HepG2 (cell line): ENCODE measurements around the gene RERE. TPM values are rescaled to one million over a fixed set of nuclear protein-coding genes. Genes with fewer than 3 reads are reported as not detected.
"Not testable (repeated sequence)": the region's sequence is repeated elsewhere in the genome, so short reads cannot be mapped to it uniquely, and the experiment has no call there.

ENCODE experiments used
- ATAC-seq: fragments of 200-7000 bp; cut with Tn5 transposase; 3 replicates; pipeline ENCODE4 v1.9.1; 2020; ENCODE audit warnings: mild to moderate bottlenecking, moderate library complexity
- BruUV-seq: library from RNA; stranded (reverse); fragments of 400-500 nt; replicated peaks from 2 replicates; lab custom pipeline; 2021; lab: Mats Ljungman, UMichigan
- CTCF ChIA-PET: fragments of 300-600 bp; formaldehyde crosslinking; extraction: SDS; loops from one replicate; lab custom pipeline; 2021; ENCODE audit warnings: low total read pairs, inconsistent platforms, low intra/inter-chr PET ratio; lab: Yijun Ruan, JAX
- POLR2A ChIA-PET: fragments of 350-600 bp; sonication (Branson Sonifier 250); formaldehyde crosslinking; loops from one replicate; lab custom pipeline; 2020; ENCODE audit warnings: antibody characterized with exemption, inconsistent platforms; lab: Yijun Ruan, JAX
- DNase-seq: peaks from one replicate; pipeline ENCODE4 v3.0.0-alpha.2; 2015; ENCODE audit warnings: low spot score
- FAIRE-seq: peaks from 3 replicates; lab custom pipeline; 2011; peaks lifted over from hg19 to GRCh38; lab: Jason Lieb, UNC
- H2AFZ ChIP-seq: one replicate; pipeline ENCODE4 v1.6.1; 2011; ENCODE audit warnings: low read length, inconsistent platforms
- H3K27ac ChIP-seq: fragments of 300-600 bp; 3 replicates; pipeline ENCODE4 v1.8.0; 2011; ENCODE audit warnings: mixed run types, mild to moderate bottlenecking, mixed read lengths, low read length, inconsistent platforms; ENCODE audit not compliant: insufficient read depth; ENCODE audit errors: extremely low read length
- H3K27me3 ChIP-seq, 2 experiments: fragments of 200-600 bp in 1 of 2; 2 replicates in 1 of 2; 3 replicates in 1 of 2; pipeline versions ENCODE4 v1.6.0 to v1.8.0; 2011; ENCODE audit warnings: low read length in 2 of 2, mild to moderate bottlenecking in 2 of 2, moderate library complexity in 2 of 2, inconsistent platforms in 1 of 2; ENCODE audit not compliant: insufficient read depth in 2 of 2, control insufficient read depth in 1 of 2
- H3K36me3 ChIP-seq, 2 experiments: fragments of 200-600 bp in 1 of 2; replicated peaks in 1 of 2; 2 replicates in 1 of 2; 3 replicates in 1 of 2; pipeline versions ENCODE4 v1.5.1 to v1.8.0; 2011; ENCODE audit warnings: low read length in 2 of 2, inconsistent platforms in 1 of 2; ENCODE audit not compliant: insufficient read depth in 2 of 2, control insufficient read depth in 1 of 2
- H3K4me1 ChIP-seq: 2 replicates; pipeline ENCODE4 v1.5.1; 2012; ENCODE audit warnings: low read length, inconsistent platforms; ENCODE audit not compliant: insufficient read depth
- H3K4me2 ChIP-seq: 2 replicates; pipeline ENCODE4 v1.6.0; 2011; ENCODE audit warnings: low read depth, low read length, inconsistent platforms
- H3K4me3 ChIP-seq, 3 experiments: fragments of 200-600 bp in 1 of 3; sonication (generic), shearing (Covaris generic) in 1 of 3; replicated peaks in 1 of 3; 2 replicates each; pipeline ENCODE4 v1.5.1; 2011 to 2016; ENCODE audit warnings: low read length in 3 of 3, inconsistent platforms in 2 of 3, low read depth in 2 of 3, mild to moderate bottlenecking in 2 of 3, control low read depth in 1 of 3, mixed read lengths in 1 of 3; ENCODE audit not compliant: insufficient read depth in 1 of 3
- H3K79me2 ChIP-seq: one replicate; pipeline ENCODE4 v1.6.1; 2011; ENCODE audit warnings: low read length, inconsistent platforms; ENCODE audit not compliant: insufficient read depth
- H3K9ac ChIP-seq: 2 replicates; pipeline ENCODE4 v1.6.0; 2011; ENCODE audit warnings: mild to moderate bottlenecking, low read depth, low read length, inconsistent platforms; ENCODE audit not compliant: insufficient read depth
- H3K9me3 ChIP-seq: 2 replicates; pipeline ENCODE4 v1.5.1; 2012; ENCODE audit warnings: mild to moderate bottlenecking, low read length
- H4K20me1 ChIP-seq: 2 replicates; pipeline ENCODE4 v1.6.0; 2011; ENCODE audit warnings: inconsistent platforms, mild to moderate bottlenecking, low read length, moderate library complexity; ENCODE audit not compliant: insufficient read depth
- ATF7 ChIP-seq, 2 experiments: fragments of 450-650 bp in 1 of 2; sonication (generic) in 1 of 2; formaldehyde crosslinking in 1 of 2; IDR thresholded peaks; 2 replicates each; pipeline versions ENCODE4 v1.4.0 to v1.6.1; 2016 to 2020; ENCODE audit warnings: antibody characterized with exemption in 1 of 2, mild to moderate bottlenecking in 1 of 2, missing genetic modification reagents in 1 of 2
- E2F2 ChIP-seq: sonication (generic); formaldehyde crosslinking; IDR thresholded peaks from 2 replicates; pipeline ENCODE4 v1.4.0; 2020; ENCODE audit warnings: missing genetic modification reagents, borderline replicate concordance
- FOXP4 ChIP-seq: sonication (generic); formaldehyde crosslinking; IDR thresholded peaks from 2 replicates; pipeline ENCODE4 v1.4.0; 2020; ENCODE audit warnings: missing genetic modification reagents
- RFX5 ChIP-seq: IDR thresholded peaks from 2 replicates; pipeline ENCODE4 v1.6.1; 2011; ENCODE audit warnings: low read depth, low read length, improper control_type of control experiment
- SOX5 ChIP-seq: IDR thresholded peaks from 2 replicates; pipeline ENCODE4 v1.6.1; 2016; ENCODE audit warnings: borderline replicate concordance
- ZHX1 ChIP-seq: sonication (generic); formaldehyde crosslinking; IDR thresholded peaks from 2 replicates; pipeline ENCODE4 v1.8.1; 2022; ENCODE audit warnings: low read depth, mild to moderate bottlenecking, missing genetic modification reagents
- ZNF383 ChIP-seq: sonication (generic); formaldehyde crosslinking; IDR thresholded peaks from 2 replicates; pipeline ENCODE4 v1.4.0; 2020; ENCODE audit warnings: missing genetic modification reagents, mild to moderate bottlenecking, borderline replicate concordance
- ZSCAN9 ChIP-seq: IDR thresholded peaks from 2 replicates; pipeline ENCODE4 v1.6.1; 2016; ENCODE audit warnings: borderline replicate concordance
- WGBS: methylation state at CpG from one replicate; pipeline ENCODE4 v1.1.6; 2017; ENCODE audit warnings: low lambda C conversion rate; 5-methylcytosine and 5-hydroxymethylcytosine counted together
- in situ Hi-C: cut with HindIII; loops from 2 replicates; pipeline ENCODE4 v1.10.0; 2017; ENCODE audit warnings: low pct_unique_long_range_greater_than_20kb; ENCODE audit not compliant: extremely low pct_ligation_motif_present
- intact Hi-C: fragments of 100-400 bp; cut with micrococcal nuclease; formaldehyde crosslinking; loops from one replicate; pipeline ENCODE4 v1.10.0; 2022; ENCODE audit not compliant: unreplicated experiment
- polyA plus RNA-seq, 8 experiments: library from polyadenylated mRNA; depleted of rRNA in 3 of 8; stranded (reverse) in 7 of 8; unstranded in 1 of 8; fragments of >200 nt; fragmentation: Illumina TruSeq in 4 of 8; extraction: Trizol in 4 of 8; gene quantifications; 2 replicates each; pipeline versions ENCODE4 v1.2.1 to v1.2.3, GENCODE V29; 2011 to 2016; ENCODE audit warnings: low read depth in 4 of 8, missing spikeins in 1 of 8, mixed read lengths in 1 of 8; ENCODE audit not compliant: insufficient read depth in 1 of 8
- total RNA-seq, 5 experiments: library from RNA; depleted of rRNA; stranded (reverse); fragments of >200 nt; fragmentation: Illumina TruSeq; extraction: Trizol; gene quantifications; 2 replicates each; pipeline ENCODE4 v1.2.3, GENCODE V29; 2016; ENCODE audit warnings: low read depth in 1 of 5

RERE gene
- total and polyA plus RNA-seq, 2 of the 13 experiments (the other 11 are each of a cell fraction or from before 2014, with no cell fraction given): 18.3 to 21.9 TPM

- peak; percentile 62 for FAIRE-seq
- H3K27me3 ChIP-seq; intact Hi-C loops; H3K9me3 ChIP-seq; H3K4me2 ChIP-seq; CTCF ChIA-PET; H3K4me1 ChIP-seq; H3K4me3 ChIP-seq; DNase-seq; H3K9ac ChIP-seq; BruUV-seq; in situ Hi-C loops; ATAC-seq; POLR2A ChIA-PET; H3K27ac ChIP-seq; H2AFZ ChIP-seq; TF ChIP-seq ATF7 (CRISPR knock-in tag; IDR thresholded peaks at IDR 0.05): not testable (repeated sequence)
- H3K36me3 ChIP-seq: peaks cover 4 to 11% of the 10 kb centered on the region in 2 experiments
- H4K20me1 ChIP-seq: peaks cover 19% of the 10 kb centered on the region
- H3K79me2 ChIP-seq: peaks cover 25% of the 10 kb centered on the region
- 100% methylated on average over 3 of the region's 3 CpGs for WGBS
- TF ChIP-seq ATF7 (IDR thresholded peaks at IDR 0.05): peak; percentile 58; the same call in 1 of the 2 replicates
- TF ChIP-seq, all 625 proteins: peak for 1; not testable (repeated sequence) for 624
Measured at GRCh38 chr1:8611634-8612515, 205.6 kb downstream of the RERE start.

- ChIA-PET CTCF (no interaction called here), POLR2A (interaction anchor here (0.6 kb wide), 1 partner anchor 245 kb away, joined by 3 read pairs; no protein-coding TSS in a partner anchor)
- no peak overlapping the region for H3K4me2 ChIP-seq
- no TSS peak for BruUV-seq
- peaks cover 30% of the 10 kb centered on the region for H3K79me2 ChIP-seq
- no peak for FAIRE-seq
- in situ Hi-C loops: no loop called here
- H3K36me3 ChIP-seq: peaks cover 1 to 7% of the 10 kb centered on the region in 2 experiments; a peak in 3 of 5 replicates
- peaks cover 8% of the 10 kb centered on the region; the same call in 1 of the 2 replicates for H4K20me1 ChIP-seq
- no peaks in the 10 kb centered on the region for H3K4me1 ChIP-seq
- no peak for DNase-seq
- H3K27me3 ChIP-seq: no peaks in the 10 kb centered on the region
- no peak overlapping the region for H3K4me3 ChIP-seq
- no peaks in the 10 kb centered on the region for H3K9me3 ChIP-seq
- intact Hi-C loops: no loop called here
- no peak overlapping the region for H3K9ac ChIP-seq
- H3K27ac ChIP-seq: no peak overlapping the region
- WGBS: 98% methylated on average over 5 of the region's 5 CpGs
- H2AFZ ChIP-seq: no peak overlapping the region
- no peak for ATAC-seq
- TF ChIP-seq ZNF383: no peak
- no peak for TF ChIP-seq E2F2
- TF ChIP-seq ZSCAN9 (CRISPR knock-in tag): no peak
- no peak for TF ChIP-seq RFX5
- TF ChIP-seq ZHX1: no peak
- TF ChIP-seq SOX5 (CRISPR knock-in tag): no peak
- no peak for TF ChIP-seq FOXP4 (CRISPR knock-in tag)
Measured at GRCh38 chr1:8607906-8608305, 209.5 kb downstream of the RERE start.
